Muscle of arm (tissue), 14 donors: ENCODE results near the gene BTBD9. TPM values are rescaled to one million over a fixed set of nuclear protein-coding genes. Genes with fewer than 3 reads are reported as not detected.

Source experiments
- DNase-seq: peaks from one replicate; pipeline ENCODE4 v3.0.0-alpha.2; 2013
- long read RNA-seq, 11 donors: transcript quantifications; one replicate each; lab custom pipeline, GENCODE V29; 2026
- polyA plus RNA-seq, 12 donors: library from polyadenylated mRNA; unstranded; fragments of 120-200 nt; gene quantifications; one replicate each; pipeline ENCODE4 v1.2.1, GENCODE V29; 2013; ENCODE audit not compliant: insufficient read length in 12 of 12

Gene BTBD9
- polyA plus RNA-seq: 1 to 10 TPM in 11 of 12 donors, not detected in 1; 7.6 to 9.8 (median 8.5) TPM
- long read RNA-seq, donor 1, partial matches to known transcripts: 0 of 1 reads
- long read RNA-seq, donor 1, other reads (novel, unspliced or antisense): 0 of 1 reads
- long read RNA-seq, donor 2: 0 reads
- long read RNA-seq, donor 3: 0 reads
- long read RNA-seq, donor 4: 0 reads
- long read RNA-seq, donor 5, partial matches to known transcripts: 0 of 1 reads
- long read RNA-seq, donor 5, other reads (novel, unspliced or antisense): 0 of 1 reads
- long read RNA-seq, donor 6: 0 reads
- long read RNA-seq, donor 7: 0 reads
- long read RNA-seq, donor 8, partial matches to known transcripts: 0 of 1 reads
- long read RNA-seq, donor 8, other reads (novel, unspliced or antisense): 0 of 1 reads
- long read RNA-seq, donor 9: 0 reads
- long read RNA-seq, donor 10, partial matches to known transcripts: 0 of 1 reads
- long read RNA-seq, donor 10, other reads (novel, unspliced or antisense): 0 of 1 reads
- long read RNA-seq, donor 11, partial matches to known transcripts: 0 of 1 reads
- long read RNA-seq, donor 11, other reads (novel, unspliced or antisense): 0 of 1 reads

DNA sequence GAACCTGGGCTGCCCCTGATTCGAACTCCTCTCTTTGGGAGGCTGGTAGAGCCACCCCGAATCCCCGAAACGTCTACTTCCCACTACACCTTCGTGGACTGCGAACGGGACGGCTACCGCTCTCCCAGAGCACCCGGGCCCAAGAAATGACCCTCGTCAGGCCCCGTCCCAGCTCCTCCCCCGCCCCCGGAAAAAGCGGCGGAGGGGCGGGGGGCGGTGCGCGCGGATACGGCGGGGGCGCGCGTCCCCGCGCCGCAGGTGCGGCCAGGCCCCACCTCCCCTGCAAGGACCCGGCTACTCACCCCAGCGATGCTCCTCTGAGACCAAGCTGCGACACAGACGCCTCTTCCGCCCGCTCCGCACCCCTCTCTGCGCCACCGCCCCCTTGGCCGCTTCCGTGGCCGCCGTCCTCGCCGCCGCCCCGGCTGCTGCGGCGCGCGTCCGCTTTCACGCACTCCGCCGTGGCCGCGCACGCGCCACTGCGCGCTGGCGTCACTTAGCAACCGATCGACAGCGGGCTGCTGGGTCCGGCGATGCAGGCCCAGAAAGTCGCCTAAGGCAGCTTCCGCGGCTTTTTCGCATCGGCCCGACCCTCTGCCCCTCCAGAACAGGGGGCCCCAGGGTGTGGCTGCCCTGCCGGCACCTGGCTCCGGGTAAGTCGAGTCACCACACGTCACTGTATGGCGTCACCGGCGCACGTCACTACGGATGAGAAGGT, at the start of gene BTBD9:
Gene BTBD9, minus strand, starts transcription at position 432 of the 718 bp plus-strand sequence.
- peak; percentile 92 for DNase-seq

DNA sequence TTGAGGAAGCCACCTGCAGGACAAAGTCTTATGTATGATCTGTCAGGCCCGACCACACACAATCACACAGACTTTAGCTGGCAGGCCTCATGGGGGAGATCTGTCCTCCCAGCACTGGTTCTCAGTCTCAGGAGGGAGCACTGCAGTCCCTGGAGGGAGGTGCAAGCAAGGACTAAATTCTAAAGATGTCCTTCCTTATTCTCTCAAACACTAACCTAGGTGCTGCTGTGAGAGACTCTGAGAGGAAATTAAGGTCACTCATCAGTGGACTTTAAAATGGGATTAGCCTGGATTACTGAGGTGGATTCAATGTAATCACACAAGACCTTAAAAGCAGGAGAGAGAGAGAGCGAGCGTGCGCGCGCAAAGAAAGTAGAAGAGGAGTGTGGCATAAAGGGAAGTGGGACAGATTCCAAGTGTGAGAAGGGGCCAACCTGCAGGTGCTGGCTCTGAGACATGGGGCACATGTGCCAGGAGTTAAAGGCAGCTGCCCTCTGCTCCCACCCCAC, 48.9 kb upstream of the BTBD9 start:
- DNase-seq: no peak

DNA sequence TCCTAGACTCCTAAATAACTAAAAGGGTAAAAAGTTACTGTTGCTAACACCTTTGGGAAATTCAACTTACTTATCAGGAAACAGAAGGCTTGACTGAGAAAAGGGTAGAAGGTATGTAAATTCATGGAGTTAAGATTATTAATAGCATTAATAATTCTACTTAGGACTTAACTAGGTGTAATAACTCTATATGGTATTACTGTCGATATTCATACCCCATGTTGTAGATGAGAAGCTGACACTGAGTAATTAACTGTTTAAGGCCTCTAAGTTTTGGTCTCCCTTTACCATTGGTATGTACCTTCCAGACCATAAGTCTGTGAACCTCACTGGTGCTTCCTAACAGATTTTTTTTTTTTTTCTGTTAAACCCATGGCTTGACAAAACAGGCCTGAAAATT, 47.8 kb upstream of the BTBD9 start:
- DNase-seq: no peak

DNA sequence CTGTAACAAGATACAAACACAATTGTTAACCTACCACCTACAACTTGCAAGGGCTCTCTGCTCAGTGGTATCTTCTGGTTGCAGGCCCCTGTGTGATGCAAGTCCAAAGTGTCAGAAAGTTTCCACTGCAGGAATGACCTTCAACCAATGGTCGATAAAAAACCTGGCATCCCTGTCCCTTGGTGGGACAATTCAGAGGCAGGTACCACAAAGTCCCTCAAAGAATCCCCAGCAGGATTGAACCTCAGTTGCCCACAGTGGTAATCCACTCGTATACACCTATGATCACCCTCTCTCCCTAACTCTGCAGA, 47.3 kb upstream of the BTBD9 start:
- no peak for DNase-seq

DNA sequence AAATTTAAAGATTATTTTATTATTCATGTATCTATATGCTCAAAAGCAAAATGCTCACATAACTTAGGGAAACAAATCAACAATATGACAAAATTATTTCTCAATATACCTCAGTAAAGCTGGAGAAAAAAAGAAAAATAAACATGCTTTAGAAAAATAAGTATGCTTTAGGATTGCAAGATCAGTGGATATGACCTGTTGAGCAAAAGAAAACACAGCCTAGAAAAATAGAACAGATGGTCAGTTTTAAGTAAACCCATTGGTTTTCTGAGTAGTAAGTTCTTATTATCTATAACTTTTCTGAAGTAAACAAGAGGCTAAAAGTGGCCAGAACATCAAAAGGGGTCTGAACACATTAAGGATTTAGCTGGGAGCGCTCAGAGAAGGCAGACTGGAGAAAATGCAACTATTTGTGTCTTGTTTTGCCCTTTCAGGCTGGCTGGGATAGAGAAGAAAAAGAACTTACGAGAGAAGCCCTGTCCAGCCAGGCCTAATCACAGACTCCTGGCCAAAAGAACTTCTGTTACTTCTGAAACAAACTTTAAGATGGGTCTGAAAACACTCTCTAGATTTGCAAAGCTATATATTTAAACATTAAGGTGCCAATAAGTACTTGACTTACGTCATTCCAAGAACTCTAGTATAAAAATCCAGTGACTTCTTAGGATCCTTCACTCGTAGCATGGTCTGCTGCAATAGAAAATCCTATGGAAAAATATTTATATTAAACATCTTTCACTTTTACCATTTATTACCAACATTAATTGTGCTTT, 46.7 kb upstream of the BTBD9 start:
- DNase-seq: no peak

DNA sequence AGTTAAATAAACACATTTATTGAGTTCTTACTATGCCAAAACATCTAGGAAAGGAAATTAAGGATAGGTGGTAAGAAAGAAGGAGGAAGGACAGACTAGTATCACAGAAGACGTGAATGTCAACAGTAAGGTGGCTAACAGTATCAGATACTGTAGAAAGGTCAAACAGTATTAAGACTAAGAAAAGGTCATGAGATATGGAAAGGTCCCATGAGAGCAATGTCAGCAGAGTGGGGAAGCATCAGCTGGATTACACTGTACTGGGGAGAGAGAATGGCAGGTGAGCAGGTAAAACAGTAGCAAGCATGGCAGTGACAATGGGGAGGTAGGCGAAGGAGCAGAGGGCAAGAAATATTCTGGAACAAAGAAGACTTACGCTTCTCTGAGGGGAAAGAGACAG, 45.2 kb upstream of the BTBD9 start:
- no peak for DNase-seq

DNA sequence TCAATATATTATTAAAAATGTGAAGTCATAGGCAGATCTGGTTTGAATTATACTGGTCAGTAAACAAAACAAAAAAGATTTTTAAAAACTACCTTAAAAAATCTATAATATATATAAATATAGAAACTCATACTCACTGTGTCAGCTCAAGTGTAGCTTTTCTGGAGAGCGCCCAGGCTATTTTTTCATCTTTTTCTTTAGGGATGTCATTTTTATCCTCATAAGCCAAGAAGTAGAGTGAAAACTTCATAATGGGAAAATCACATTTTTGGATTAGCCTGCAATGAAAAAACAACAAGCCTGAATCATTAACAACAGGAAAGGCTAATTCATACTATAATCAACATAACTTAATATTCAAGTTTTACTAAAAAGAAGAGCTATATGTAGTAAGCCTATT, 44.5 kb upstream of the BTBD9 start:
- peak; percentile 27 for DNase-seq

DNA sequence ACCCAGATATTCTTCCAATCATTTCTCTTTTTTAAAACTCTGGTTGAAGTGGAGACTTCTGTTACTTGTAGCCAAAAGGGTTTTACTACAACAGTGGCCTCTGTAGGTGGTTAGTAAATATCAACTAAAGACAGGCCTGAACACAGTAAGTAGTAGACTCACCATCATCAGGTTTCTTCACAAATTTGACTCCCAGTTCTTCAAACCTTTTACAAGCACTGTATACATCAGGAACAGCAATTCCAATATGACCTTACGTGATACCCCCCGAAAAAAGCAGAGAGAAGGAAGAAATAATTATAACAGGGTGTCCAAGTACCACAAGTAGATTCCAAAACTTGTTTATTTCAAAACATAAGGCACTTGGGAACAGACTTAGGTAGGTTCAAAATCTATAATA, 42.1 kb upstream of the BTBD9 start:
- DNase-seq: no peak

DNA sequence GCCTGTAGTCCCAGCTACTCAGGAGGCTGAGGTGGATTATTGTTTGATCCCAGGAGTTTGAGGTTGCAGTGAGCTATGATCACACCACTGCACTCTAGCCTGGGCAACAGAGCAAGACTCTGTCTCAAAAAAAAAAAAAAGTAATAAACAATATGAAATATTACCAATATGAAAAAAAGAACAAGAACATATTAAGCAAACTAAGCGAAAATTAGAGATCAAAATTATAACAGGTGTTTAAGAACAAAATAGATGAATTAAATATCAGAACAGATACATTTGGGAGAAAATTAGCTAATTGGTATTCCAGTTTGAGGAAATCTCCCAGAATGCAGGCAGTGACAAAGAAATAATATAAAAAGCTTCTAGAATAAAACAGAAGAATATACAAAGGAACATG, 39.9 kb upstream of the BTBD9 start:
- no peak for DNase-seq

DNA sequence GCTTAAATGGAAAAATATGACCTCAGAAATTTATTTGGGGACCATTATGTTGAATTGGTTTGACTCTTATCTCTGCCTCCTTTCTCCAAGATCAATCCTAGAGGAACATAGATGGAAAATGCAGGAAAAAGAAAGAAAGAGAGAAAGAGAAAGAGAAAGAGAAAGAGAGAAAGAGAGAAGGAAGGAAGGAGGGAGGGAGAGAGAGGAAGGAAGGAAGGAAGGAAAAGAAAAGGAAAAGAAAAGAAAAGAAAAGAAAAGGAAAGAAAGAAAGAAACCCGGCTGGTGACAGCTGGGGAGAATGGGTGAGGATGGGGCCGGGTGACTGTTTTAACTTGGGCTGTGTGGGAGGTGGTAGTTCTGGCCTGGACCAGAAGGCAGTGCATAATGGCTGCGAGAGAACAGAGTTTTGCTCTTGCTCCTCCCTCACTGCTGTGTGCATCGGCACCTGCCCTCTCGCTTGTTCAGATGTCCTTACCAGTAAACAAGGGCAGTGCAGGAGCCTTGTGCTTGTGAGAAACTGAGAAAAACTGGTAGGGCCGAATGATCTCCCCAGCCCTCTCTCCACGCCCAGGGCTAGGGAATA, 38.5 kb upstream of the BTBD9 start:
- DNase-seq: no peak

DNA sequence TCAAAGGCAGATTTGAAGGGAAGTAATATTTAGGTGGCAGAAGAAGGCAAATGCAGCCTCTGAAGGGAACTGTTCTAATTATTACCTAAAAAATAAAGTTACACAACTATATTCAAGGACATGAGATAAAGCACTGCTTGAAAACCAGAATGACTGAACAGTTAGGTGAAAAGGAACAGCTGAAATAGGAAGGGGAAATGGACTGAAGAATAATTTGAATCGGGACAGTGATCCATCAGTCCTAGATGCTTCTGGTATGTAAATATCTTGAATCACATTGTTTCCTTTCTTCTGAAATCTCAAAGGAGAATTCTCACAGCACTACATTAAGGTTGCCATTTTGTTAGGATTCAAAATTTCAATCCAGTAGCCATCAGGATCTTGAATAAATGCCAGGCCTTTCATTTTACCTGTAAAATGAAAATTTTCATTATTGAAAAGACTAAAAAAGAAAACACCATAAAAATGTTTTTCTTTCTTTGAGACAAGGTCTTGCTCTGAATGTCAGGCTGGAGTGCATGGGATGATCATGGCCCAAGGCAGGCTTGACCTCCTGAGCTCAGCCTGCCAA, 37.3 kb upstream of the BTBD9 start:
- DNase-seq: no peak

DNA sequence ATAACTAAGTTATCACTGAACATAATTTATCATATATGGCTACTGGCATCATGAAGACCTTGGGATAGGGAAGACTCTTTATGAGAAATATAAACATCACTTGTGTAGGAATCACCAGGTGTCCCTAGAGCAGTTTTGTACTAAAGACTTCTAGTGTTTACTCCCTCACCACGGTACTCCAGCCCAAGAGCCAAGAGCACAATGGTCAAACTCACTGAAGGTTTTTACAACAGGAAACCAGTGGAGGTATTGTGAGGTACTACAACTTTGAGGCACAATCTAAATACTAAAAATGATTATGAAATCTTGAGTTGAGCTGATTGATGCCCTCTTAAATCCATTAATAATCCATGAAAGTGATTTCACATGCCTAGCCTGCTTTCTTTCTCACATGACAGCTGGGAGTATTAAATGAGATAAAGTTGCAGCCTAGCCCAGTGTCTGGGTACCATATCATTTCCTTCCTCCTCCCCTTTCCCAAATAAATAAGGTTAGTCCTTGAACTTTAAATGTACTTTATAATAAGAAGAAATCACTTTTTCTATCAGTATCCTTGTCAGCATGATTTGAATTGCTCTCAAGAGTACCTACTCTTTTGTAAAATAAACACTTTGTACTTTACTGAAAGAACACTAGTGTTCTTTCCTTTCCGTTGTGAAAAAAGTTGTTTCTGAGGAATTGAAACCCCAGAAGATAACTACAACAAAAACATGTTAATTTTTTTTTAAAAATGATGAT, 36.7 kb upstream of the BTBD9 start:
- DNase-seq: no peak

DNA sequence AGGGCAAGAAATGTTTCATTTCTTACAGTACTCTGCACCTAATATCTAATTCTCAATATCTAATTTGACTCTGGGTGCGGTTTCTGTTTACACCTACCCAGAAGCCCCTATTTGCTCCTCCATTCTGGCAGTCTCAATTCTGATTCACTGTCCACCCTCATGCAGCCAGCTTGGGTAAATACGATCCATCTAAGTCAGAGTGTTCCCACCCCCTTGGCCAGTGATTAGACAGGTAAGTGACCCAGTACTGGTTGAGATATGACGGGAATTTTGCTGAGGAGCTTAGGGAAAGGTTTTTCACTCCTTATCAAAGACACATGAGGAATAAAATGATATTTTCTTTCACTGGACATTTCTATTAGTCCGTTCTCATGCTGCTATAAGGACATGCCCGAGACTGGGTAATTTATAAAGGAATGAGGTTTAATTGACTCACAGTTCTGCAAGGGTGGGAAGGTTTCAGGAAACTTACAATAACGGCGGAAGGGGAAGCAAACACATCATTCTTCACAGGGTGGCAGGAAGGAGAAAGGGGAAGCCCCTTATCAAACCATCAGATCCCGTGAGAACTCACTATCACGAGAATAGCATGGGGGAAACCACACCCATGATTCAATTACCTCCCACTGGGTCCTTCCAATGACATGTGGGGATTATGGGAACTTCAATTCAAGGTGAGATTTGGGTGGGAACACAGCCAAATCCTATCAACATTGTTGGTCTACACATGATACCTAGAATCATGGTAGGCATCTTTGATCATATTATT, 33.9 kb upstream of the BTBD9 start:
- DNase-seq: no peak

DNA sequence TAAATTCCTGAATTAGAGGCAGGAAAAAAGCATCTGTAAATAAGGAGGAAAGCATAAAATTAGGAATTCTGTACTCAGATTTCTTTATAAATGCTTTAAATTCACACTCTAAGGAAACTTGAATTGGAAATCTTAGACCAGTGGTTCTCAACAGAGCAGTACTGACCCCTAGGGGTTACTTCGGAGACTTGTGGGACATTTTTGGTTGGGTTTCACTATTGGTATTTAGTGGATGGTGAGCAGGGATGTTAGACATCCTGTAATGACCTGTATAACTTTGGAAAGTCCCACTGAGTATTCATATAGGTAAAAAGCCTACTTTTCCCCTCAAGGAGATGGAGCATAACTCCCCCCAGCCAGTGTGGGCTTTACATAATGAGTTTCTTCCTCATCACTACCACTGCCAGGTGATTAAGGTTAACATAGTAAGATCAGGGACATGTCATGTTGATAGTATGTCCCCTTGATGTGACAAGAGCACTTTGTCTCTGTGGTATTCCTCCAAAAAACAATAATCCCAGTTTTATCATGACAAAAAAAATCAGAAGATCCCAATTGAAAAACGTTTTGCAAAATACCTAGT, 32.2 kb upstream of the BTBD9 start:
- DNase-seq: peak; percentile 16

DNA sequence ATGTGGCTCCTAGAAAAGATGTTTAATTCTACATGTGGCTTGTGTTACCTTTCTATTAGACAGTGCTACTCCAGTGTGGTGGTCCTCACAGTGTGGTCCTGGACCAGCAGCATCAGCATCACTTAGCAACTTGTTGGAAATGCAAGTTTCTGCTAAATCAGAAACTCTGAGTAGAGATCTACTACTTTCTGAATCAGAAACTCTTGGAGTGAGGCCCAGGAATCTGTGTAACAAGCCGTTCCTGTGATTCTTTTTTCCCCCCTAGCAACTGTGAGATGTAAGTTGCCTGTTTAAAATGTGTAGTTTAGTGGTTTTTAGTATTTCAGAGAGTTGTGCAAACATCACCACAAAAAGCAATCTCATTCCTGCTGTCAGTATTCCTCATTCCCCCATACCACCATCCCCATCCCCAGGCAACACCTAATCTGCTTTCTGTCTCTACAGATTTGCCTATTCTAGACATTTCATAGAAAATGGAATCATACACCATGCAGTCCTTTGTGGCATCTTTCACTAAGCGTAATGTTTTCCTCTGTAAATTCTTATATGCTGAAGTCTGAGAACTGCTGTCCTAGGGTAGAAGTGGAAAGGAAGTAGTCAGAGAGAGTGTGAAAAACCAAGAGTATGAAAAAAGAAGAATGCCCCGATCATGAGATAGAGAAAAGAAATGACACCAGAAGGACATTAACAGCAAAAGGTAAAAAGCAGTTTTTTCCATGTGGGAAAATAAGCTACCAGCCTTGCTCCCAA, 18.9 kb upstream of the BTBD9 start:
- no peak for DNase-seq

DNA sequence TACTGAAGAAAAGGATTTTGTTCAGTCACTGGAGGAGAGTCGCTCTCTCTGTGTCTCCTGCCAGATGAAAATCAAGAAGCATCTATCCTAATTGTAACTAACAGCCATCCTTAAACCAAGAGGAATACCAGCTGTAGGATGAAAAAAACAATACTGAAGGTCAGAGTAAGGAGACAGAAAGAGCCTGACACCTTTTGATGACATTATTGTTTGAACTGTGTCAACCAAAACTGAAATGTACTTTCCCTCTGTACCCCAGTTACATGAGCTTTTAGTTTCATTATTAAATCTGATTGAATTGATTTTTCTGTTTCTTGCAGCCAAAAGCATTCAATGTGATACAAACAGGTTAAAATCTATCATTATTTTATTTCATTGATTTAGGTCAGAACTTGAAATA, 17.2 kb upstream of the BTBD9 start:
- no peak for DNase-seq

DNA sequence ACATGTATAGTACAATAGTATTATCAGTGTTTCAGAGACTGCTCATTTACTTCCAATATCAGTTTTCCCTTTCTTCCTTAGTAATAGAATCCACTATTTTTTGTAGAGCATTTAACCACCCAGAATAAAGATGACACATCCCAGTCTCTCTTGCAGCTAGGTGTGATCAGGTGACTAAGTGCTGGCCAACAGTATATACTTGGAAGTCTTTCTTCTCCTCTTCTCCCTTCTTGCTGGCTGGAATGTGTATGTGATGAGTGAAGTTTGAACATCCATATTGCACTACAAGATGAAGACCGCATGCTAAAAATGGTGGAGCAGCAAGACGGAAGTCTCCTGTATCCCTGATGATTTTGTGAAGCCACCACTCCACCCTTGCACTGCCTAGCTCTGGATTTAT, 14.5 kb upstream of the BTBD9 start:
- no peak for DNase-seq

DNA sequence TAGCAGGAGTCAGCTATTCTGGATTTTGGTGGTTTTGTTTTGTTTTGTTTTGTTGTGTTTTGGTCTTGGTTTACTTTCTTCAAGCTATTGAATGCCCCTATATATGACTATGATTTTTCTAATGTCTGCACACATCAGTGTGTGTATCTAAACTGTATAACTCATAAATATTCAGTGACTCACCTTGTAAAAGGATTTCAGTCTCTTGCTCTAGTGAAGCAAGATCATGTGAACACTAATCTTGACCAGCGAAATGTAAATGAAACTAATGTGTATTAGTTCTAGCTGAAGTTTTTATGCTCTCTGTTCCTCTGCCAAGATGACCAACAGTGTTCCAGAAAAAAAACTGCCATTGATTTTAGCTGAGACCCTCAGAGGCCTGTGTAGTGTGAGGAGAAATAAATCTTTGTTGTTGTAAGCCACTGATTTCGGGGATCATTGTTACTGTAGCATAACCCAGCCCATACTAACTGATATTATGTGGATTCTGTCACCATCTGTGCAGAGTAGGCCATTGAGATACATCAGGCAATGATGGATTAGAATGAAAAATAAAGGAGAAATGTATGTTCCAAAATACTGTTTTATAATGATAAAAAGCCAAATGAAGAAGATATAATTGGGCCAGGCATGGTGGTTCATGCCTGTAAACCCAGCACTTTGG, 11.5 kb upstream of the BTBD9 start:
- DNase-seq: no peak
